Activated T-cell treated with anti-CD3 and anti-CD28 coated beads, Interleukin-2, amount 50 U/mL, for 72 hours (primary cell): ENCODE measurements around the gene IMMT. TPM values are rescaled to one million over a fixed set of nuclear protein-coding genes. Genes with fewer than 3 reads are reported as not detected.

Experiments
- ATAC-seq, 2 donors: fragments of 150-1000 bp; cut with Tn5 transposase; replicated peaks in 1 of 2; 2 replicates each; pipeline ENCODE4 v1.10.0; 2021; ENCODE audit warnings: moderate library complexity in 2 of 2, mild to moderate bottlenecking in 1 of 2
- DNase-seq, 2 donors: peaks; one replicate each; pipeline ENCODE4 v3.0.0; 2021 to 2022; ENCODE audit warnings: mixed read lengths in 1 of 2
- H3K27ac Mint-ChIP-seq: one replicate; pipeline ENCODE4 v1.8.0; 2022; ENCODE audit warnings: mild to moderate bottlenecking, moderate library complexity, mixed read lengths
- H3K27me3 Mint-ChIP-seq: one replicate; pipeline ENCODE4 v1.8.0; 2022; ENCODE audit warnings: low read depth, mixed read lengths
- H3K36me3 Mint-ChIP-seq, 2 donors: one replicate each; pipeline ENCODE4 v1.8.0; 2022; ENCODE audit warnings: mixed read lengths in 2 of 2, mild to moderate bottlenecking in 1 of 2; ENCODE audit not compliant: insufficient read depth in 2 of 2
- H3K4me1 Mint-ChIP-seq: one replicate; pipeline ENCODE4 v1.8.0; 2022; ENCODE audit warnings: low read depth, mixed read lengths
- H3K4me3 Mint-ChIP-seq, 2 donors: one replicate each; pipeline ENCODE4 v1.8.0; 2022; ENCODE audit warnings: mild to moderate bottlenecking in 2 of 2, mixed read lengths in 2 of 2, moderate library complexity in 2 of 2
- H3K9me3 Mint-ChIP-seq, 2 donors: one replicate each; pipeline ENCODE4 v1.8.0; 2022; ENCODE audit warnings: mixed read lengths in 2 of 2
- total RNA-seq, 2 donors: library from RNA; stranded (reverse); gene quantifications; one replicate each; pipeline ENCODE4 v1.2.3, GENCODE V29; 2022

Gene IMMT
- total RNA-seq, 2 donors from 2014 or later: 125 to 138 TPM

- H3K36me3 Mint-ChIP-seq: peaks cover 3 to 32% of the 10 kb centered on the region in 2 donors
- no peak for ATAC-seq
- no peaks in the 10 kb centered on the region for H3K4me1 Mint-ChIP-seq
- H3K27me3 Mint-ChIP-seq: no peaks in the 10 kb centered on the region
- no peaks in the 10 kb centered on the region for H3K9me3 Mint-ChIP-seq
- peak overlapping the region; percentile 64 for H3K27ac Mint-ChIP-seq
- DNase-seq: no peak
- no peak overlapping the region for H3K4me3 Mint-ChIP-seq
Measured at GRCh38 chr2:86174445-86174844, 20.8 kb downstream of the IMMT start.

GRCh38 chr2:86172610-86173009 lies 22.7 kb downstream of the IMMT start:
- peaks cover 6 to 41% of the 10 kb centered on the region in 2 donors for H3K36me3 Mint-ChIP-seq
- H3K27ac Mint-ChIP-seq: peak overlapping the region; percentile 12
- ATAC-seq (no peak), DNase-seq (no peak)
- H3K9me3 Mint-ChIP-seq: no peaks in the 10 kb centered on the region
- H3K4me1 Mint-ChIP-seq: no peaks in the 10 kb centered on the region
- no peaks in the 10 kb centered on the region for H3K27me3 Mint-ChIP-seq
- H3K4me3 Mint-ChIP-seq: no peak overlapping the region

GRCh38 chr2:86171295-86171694 lies 24.0 kb downstream of the IMMT start:
- no peaks in the 10 kb centered on the region for H3K27me3 Mint-ChIP-seq
- no peak for ATAC-seq
- no peaks in the 10 kb centered on the region for H3K9me3 Mint-ChIP-seq
- peak overlapping the region; percentile 43 for H3K27ac Mint-ChIP-seq
- no peak overlapping the region for H3K4me3 Mint-ChIP-seq
- no peaks in the 10 kb centered on the region for H3K4me1 Mint-ChIP-seq
- peaks cover 6 to 40% of the 10 kb centered on the region in 2 donors for H3K36me3 Mint-ChIP-seq
- DNase-seq: no peak

- no peak for ATAC-seq
- Mint-ChIP-seq H3K36me3 (peaks cover 6 to 35% of the 10 kb centered on the region in 2 donors), H3K4me1 (no peaks in the 10 kb centered on the region), H3K27ac (no peak overlapping the region), H3K27me3 (no peaks in the 10 kb centered on the region), H3K4me3 (no peak overlapping the region), H3K9me3 (no peaks in the 10 kb centered on the region)
- no peak for DNase-seq
Measured at GRCh38 chr2:86170449-86170848, 24.8 kb downstream of the IMMT start.

- H3K4me3 Mint-ChIP-seq: no peak overlapping the region
- no peaks in the 10 kb centered on the region for H3K4me1 Mint-ChIP-seq
- no peaks in the 10 kb centered on the region for H3K27me3 Mint-ChIP-seq
- H3K9me3 Mint-ChIP-seq: no peaks in the 10 kb centered on the region
- peak overlapping the region; percentile 57 for H3K27ac Mint-ChIP-seq
- DNase-seq: no peak
- peak in 1 of 2 donors; percentile 28 for ATAC-seq
- H3K36me3 Mint-ChIP-seq: peaks cover 5 to 37% of the 10 kb centered on the region in 2 donors
Measured at GRCh38 chr2:86160156-86160952, 34.9 kb downstream of the IMMT start.

GRCh38 chr2:86158286-86158685 lies 37.0 kb downstream of the IMMT start:
- no peak for ATAC-seq
- H3K9me3 Mint-ChIP-seq: no peaks in the 10 kb centered on the region
- no peaks in the 10 kb centered on the region for H3K27me3 Mint-ChIP-seq
- peaks cover 5 to 32% of the 10 kb centered on the region in 2 donors for H3K36me3 Mint-ChIP-seq
- peak overlapping the region; percentile 60 for H3K27ac Mint-ChIP-seq
- no peak for DNase-seq
- H3K4me1 Mint-ChIP-seq: no peaks in the 10 kb centered on the region
- no peak overlapping the region for H3K4me3 Mint-ChIP-seq

GRCh38 chr2:86157009-86157556 lies 38.2 kb downstream of the IMMT start:
- ATAC-seq (no peak), DNase-seq (no peak)
- Mint-ChIP-seq H3K36me3 (peaks cover 5 to 31% of the 10 kb centered on the region in 2 donors), H3K4me3 (no peak overlapping the region), H3K9me3 (no peaks in the 10 kb centered on the region), H3K27ac (no peak overlapping the region), H3K27me3 (no peaks in the 10 kb centered on the region), H3K4me1 (no peaks in the 10 kb centered on the region)

GRCh38 chr2:86150502-86150901 lies 44.8 kb downstream of the IMMT start:
- H3K27me3 Mint-ChIP-seq: no peaks in the 10 kb centered on the region
- no peak overlapping the region for H3K27ac Mint-ChIP-seq
- ATAC-seq (no peak), DNase-seq (no peak)
- no peaks in the 10 kb centered on the region for H3K9me3 Mint-ChIP-seq
- H3K36me3 Mint-ChIP-seq: peaks cover 16 to 41% of the 10 kb centered on the region in 2 donors
- H3K4me1 Mint-ChIP-seq: peaks cover 6% of the 10 kb centered on the region
- H3K4me3 Mint-ChIP-seq: no peak overlapping the region

GRCh38 chr2:86147793-86148192 lies 47.5 kb downstream of the IMMT start:
- Mint-ChIP-seq H3K4me3 (no peak overlapping the region), H3K36me3 (peaks cover 16 to 45% of the 10 kb centered on the region in 2 donors), H3K4me1 (peaks cover 6% of the 10 kb centered on the region), H3K27me3 (no peaks in the 10 kb centered on the region), H3K27ac (peak overlapping the region; percentile 58), H3K9me3 (no peaks in the 10 kb centered on the region)
- ATAC-seq (peak; percentile 27 to 44), DNase-seq (no peak)

GRCh38 chr2:86143926-86144685 lies 51.2 kb downstream of the IMMT start:
- Mint-ChIP-seq H3K36me3 (peaks cover 17 to 41% of the 10 kb centered on the region in 2 donors), H3K4me3 (no peak overlapping the region), H3K4me1 (peaks cover 9% of the 10 kb centered on the region), H3K27me3 (no peaks in the 10 kb centered on the region), H3K9me3 (no peaks in the 10 kb centered on the region), H3K27ac (peak overlapping the region; percentile 57)
- ATAC-seq (no peak), DNase-seq (no peak)

- H3K27me3 Mint-ChIP-seq: no peaks in the 10 kb centered on the region
- peaks cover 17 to 42% of the 10 kb centered on the region in 2 donors for H3K36me3 Mint-ChIP-seq
- DNase-seq (no peak), ATAC-seq (no peak)
- H3K27ac Mint-ChIP-seq: peak overlapping the region; percentile 38
- peaks cover 10% of the 10 kb centered on the region for H3K4me1 Mint-ChIP-seq
- H3K4me3 Mint-ChIP-seq: no peak overlapping the region
- no peaks in the 10 kb centered on the region for H3K9me3 Mint-ChIP-seq
Measured at GRCh38 chr2:86143307-86143706, 52.0 kb downstream of the IMMT start.

- DNase-seq: no peak
- Mint-ChIP-seq H3K4me1 (peaks cover 10% of the 10 kb centered on the region), H3K4me3 (no peak overlapping the region)
Measured at GRCh38 chr2:86142436-86143257, 52.6 kb downstream of the IMMT start.

More at GRCh38 chr2:86142436-86143257, 52.6 kb downstream of the IMMT start:
- H3K27me3 Mint-ChIP-seq: no peaks in the 10 kb centered on the region
- peak overlapping the region; percentile 38 for H3K27ac Mint-ChIP-seq
- H3K36me3 Mint-ChIP-seq: peaks cover 14 to 42% of the 10 kb centered on the region in 2 donors
- no peak for ATAC-seq
- H3K9me3 Mint-ChIP-seq: no peaks in the 10 kb centered on the region
